ENCODE measurements around the gene RALGDS.

RALGDS gene

DNA sequence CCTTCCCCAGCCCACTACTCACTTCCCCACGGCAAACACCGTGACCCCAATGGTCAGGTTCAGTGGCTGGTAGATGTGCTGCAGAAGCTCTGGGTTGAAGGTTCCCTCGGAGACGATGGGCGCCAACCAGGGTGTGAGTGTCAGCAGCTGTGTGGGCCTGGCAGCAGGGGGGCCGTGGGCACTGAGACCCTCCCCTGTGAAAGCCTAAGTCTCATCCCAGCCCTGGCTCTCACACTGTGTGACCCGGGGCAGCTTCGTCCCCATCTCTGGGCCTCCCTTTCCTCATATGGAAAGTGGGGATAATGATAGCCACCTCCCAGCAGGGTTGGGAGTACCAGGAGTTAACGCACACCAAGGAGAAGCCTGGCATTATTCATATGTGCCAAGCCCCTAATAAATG is 34.1 kb upstream of the RALGDS start:
- no peak for ATAC-seq
- Mint-ChIP-seq H3K4me1 (peaks cover 6% of the 10 kb centered on the region), H3K4me3 (no peak overlapping the region), H3K36me3 (peaks cover 33% of the 10 kb centered on the region), H3K27me3 (no peaks in the 10 kb centered on the region), H3K9me3 (no peaks in the 10 kb centered on the region), H3K27ac (no peak overlapping the region)

DNA sequence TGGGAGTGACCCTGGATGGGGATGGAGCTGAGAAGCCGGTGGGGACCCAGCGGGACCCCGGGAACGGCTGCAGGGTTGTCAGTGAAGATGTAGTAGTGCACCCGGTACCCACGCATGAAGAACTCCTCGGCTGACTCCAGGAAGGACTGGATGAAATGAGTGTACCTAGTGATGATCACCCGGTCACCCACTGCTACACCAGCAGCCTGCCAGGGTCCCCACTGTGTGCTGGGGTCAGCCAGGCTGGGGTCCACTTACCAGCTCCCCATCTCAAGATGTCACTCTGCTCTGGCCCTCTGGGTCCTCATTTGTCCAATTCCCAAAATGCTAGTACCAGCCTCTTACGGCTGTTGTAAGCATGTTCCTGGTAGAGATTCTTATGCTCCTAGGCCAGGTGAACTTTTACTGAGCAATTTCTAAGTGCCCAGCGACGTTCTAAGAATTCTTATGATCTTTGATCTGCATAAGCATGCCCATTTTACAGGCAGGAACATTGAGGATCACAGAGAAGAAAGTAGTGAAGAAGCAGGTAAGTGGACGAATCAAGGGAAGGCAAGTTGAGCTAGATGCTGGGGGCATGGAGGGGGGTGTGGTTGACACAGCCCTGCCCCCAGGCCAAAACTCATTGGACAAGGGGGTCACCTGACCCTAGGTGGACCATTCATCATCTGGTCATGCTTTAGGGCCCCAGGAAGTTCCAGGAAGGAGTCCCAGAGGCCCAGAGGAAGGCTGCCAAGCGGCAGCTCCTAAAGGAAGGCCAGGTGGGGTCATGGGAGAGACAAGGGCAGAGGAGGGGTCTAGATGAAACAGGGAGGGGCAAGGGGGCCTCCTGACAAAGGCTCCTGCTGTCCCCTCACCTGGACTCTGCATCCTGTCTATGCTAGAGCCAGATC is 33.3 kb upstream of the RALGDS start:
- Mint-ChIP-seq H3K9me3 (no peaks in the 10 kb centered on the region), H3K4me3 (no peak overlapping the region), H3K27ac (peak overlapping the region; percentile 49), H3K36me3 (peaks cover 26% of the 10 kb centered on the region), H3K4me1 (peaks cover 12% of the 10 kb centered on the region), H3K27me3 (no peaks in the 10 kb centered on the region)
- ATAC-seq, result no peak

DNA sequence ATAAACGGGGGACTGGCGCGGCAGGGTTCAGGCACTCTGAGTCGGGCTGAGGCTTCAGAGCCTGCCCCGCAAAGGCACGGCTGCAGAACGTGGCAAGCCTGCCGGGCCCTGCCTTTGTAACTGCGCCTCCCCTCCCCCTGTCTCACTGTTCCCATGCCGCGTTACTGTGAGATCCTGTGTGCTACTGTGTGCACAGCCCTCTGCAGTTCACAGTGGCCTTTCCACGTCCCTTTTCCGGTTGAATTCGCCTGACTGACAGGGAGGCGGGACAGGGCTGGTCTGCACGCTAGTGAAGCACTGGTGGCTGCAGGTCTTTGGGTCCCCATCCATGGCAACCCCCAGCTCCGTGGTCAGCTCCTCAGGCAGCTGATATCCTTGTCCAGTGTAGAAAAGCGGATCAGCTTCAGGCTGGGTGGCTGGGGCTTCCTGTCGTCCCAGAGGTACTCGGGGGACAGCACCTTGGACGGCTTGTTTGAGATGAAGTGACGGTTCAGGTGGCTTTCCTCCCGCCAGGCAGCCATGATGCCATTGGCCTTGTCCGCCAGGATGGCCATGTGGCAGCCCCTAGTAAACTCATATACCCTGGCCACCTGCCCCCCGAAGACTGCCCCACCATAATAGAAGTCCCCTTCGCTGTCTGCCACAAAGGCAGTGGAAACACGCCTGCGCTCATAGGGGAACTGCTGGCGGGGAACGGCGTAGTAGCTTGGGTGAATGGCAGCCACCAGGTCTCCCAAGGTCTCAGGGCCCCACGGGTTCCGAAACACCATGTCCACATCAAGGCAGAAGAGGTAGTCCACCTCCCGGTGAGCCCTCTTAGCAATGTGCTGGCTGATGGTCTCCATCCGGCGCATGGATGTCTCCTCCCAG is 32.4 kb upstream of the RALGDS start:
- no peak overlapping the region for H3K27ac Mint-ChIP-seq
- peaks cover 15% of the 10 kb centered on the region for H3K4me1 Mint-ChIP-seq
- H3K36me3 Mint-ChIP-seq, result peaks cover 17% of the 10 kb centered on the region
- H3K9me3 Mint-ChIP-seq, result no peaks in the 10 kb centered on the region
- no peak overlapping the region for H3K4me3 Mint-ChIP-seq
- no peaks in the 10 kb centered on the region for H3K27me3 Mint-ChIP-seq
- no peak for ATAC-seq

DNA sequence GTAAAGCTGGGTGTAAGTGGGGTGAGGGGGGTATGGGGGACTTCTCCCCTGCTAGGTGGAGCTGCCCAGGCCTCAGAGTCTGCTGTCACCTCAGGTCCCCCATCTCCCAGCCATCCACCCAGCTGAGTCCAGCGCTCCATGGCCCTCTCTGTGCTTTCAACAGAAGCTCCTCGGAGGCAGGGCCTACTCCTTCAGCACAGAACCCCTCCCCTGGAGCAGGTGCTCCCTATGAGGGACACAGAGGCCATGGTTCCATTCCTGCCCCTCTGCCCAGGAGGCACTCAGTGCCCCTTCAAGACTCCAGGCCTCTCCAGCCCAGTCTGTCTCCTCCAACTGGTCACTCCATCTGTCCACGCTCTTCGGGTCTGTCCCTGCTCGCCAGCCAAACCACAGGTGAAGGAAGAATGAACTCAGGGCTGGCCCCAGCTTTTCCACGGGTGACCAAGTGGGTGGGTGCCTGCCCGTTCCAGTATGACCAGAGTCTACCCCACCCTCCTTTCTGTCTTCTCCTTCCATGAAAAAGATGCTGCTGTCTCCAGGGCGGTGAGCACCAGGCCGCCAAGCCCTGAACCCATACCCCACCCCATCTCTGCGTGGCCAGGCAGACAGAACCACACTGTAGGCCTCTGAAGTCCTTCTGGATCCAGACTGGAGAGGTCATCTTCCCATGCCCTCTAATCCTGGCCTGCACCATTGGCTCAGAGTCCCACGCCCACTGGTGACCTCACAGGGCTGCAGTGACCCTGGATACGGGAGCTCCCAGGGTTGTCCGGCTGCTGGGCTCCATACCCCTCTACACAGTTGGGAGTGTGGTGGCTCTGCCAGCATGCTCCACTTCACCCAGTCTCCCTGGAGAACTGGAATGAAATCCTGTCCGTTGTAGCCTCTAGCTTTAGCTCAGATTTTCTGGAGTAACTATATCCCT is 30.8 kb upstream of the RALGDS start:
- Mint-ChIP-seq H3K27me3 (no peaks in the 10 kb centered on the region), H3K4me3 (no peak overlapping the region), H3K9me3 (no peaks in the 10 kb centered on the region), H3K36me3 (peaks cover 8% of the 10 kb centered on the region), H3K27ac (peak overlapping the region; percentile 8), H3K4me1 (peaks cover 31% of the 10 kb centered on the region)
- no peak for ATAC-seq

DNA sequence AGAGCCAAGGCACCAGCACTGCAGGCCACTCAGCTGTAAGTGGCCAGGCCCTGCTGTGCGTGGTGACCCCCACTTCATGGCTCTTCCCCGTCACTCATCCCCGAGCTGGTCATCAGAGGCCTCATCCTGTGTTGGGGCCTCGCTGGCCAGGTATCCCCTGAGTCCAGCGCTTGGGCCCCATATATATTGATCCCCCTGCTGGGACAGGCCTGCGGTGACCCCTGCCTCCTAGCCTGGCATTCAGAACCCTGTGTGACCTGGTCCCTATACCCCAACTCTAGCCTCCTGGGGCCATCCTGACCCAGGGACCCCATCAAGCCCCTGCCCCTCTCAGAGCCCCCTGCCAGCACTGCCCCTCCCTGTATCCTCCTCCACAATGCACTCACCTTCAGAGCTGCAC is 30.0 kb upstream of the RALGDS start:
- Mint-ChIP-seq H3K4me1 (peaks cover 37% of the 10 kb centered on the region), H3K36me3 (peaks cover 7% of the 10 kb centered on the region), H3K27ac (peak overlapping the region; percentile 8), H3K9me3 (no peaks in the 10 kb centered on the region), H3K27me3 (no peaks in the 10 kb centered on the region), H3K4me3 (peak overlapping the region; percentile 11)
- no peak for ATAC-seq

DNA sequence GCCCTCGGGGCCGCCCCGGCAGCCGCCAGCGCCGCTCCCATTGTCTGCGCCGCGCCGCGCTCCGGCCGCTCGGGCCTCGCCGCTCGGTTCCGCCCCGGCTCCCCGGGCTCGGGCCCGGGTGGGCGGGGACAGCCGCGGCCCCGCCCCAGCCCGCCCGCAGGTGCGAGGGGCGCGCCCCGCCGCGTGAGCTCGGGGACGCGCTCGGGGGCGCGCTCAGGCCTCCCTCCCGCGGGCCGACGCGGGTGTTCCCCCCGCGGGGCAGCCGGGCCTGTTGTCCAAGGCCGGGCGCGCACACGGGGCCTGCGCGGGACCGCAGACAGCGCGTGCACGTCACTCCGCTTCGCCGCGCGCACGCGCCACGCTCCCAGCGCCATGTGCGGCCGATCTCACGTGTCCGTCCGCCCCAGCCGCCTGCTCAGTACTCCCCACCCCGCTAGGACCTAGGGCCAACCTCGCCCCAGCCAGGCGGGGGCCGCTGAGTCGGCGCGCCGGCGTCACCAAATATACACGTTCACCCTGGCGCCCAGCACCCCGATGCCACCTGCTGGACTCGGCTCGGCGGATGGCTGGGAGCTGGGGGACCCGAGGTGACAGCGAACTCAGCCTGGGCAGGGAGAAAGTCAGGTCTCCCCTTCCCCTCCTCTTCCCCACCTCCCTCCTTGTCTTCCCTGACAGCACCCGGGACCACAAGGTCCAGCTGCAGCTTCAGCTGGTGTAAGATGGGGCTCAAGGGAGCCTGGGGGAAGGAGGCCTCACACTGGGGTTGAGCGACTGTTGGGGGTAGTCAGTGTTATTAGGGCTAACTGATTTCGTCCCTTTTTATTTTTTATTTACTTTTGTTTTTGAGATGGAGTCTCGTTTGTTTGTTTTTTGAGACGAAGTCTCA is 28.3 kb upstream of the RALGDS start:
- Mint-ChIP-seq H3K27ac (peak overlapping the region; percentile 87), H3K9me3 (no peaks in the 10 kb centered on the region), H3K36me3 (no peaks in the 10 kb centered on the region), H3K4me1 (peaks cover 43% of the 10 kb centered on the region), H3K27me3 (no peaks in the 10 kb centered on the region), H3K4me3 (peak overlapping the region; percentile 85)
- peak; percentile 89 for ATAC-seq

DNA sequence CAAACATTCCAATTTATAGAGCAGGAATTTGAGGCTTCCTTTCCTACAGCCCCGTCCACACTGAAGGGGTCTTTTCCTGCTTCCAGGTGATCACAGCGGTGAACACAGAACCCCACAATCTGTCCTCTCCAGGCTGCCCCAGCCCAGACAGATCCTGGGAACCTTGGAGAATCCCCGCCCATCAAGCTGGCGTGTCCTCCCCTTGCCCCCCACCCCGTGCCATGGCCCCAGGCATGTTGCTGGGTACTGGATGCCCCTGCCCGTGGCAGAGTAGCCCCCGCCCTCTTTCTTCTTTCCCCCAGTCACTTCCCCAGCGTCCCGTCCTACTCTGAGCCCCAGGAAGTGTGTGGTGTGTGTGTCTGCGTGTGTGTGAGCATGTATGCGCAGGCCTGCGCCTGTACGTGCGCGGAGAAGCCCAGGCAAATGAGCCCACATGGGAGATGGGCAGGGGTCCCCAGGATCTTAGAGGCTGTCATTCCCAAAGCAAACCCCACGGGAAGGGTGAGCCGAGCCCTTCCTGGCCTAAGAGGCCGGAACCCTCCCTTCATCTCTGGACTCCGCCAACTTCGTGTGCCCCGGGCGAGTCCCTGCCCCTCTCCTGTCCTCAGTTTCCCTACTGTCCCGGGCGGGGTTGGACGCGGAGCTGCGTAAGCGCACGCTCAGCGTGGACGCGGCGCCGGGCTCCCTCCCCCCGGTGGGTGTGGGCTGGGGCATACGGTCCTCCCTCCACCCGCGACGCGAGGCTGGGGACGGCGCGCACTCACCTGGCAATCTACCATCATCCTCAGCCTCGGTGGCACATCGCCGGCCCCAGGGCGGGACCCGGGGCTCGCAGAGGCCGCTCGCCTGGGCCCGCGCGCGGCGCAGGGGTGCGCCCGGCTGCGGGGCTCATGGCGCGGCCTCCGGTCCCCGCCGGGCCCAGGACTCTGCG is 27.4 kb upstream of the RALGDS start:
- ATAC-seq, result peak; percentile 55
- H3K36me3 Mint-ChIP-seq, result no peaks in the 10 kb centered on the region
- H3K4me3 Mint-ChIP-seq, result peak overlapping the region; percentile 91
- H3K27me3 Mint-ChIP-seq, result no peaks in the 10 kb centered on the region
- peak overlapping the region; percentile 92 for H3K27ac Mint-ChIP-seq
- H3K4me1 Mint-ChIP-seq, result peaks cover 52% of the 10 kb centered on the region
- no peaks in the 10 kb centered on the region for H3K9me3 Mint-ChIP-seq

DNA sequence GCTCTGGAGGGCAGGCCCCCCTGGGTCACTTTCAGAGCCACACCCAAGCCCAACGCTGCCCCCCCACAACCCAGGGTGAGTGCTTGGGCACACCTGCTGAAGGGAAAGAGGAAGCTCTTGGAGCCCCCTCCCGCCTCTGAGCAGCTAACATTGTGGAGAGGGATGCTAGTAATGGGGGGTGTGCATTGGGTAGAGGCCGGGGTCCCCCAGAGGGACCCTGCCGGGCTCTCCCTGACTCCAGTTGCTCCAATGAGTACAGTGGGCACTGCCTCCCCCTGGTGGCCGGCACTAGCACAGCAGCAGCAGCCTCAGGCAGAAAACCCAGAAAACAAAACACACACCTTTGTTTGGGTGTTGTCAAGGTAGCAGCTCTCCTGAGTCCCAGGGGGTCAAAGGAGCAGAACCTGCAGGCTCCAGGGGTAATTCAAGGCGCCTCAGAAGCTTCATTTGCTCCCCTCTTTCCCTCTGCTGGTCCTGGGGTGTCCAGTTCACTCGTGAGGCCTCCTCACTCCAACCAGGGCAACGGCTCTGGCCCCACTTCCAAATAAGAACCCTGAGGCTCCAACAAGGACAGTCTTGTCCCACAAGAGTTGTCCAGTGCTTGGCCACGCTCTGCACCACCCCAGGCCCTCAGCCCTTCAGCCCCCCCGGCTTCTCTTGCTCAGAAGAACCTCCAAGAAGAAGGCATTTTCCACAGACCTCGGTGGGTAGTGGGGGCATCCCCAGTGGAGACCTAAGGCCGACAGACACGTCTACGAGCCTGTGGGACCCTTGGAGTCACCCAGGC is 26.6 kb upstream of the RALGDS start:
- Mint-ChIP-seq H3K4me1 (peaks cover 60% of the 10 kb centered on the region), H3K27me3 (no peaks in the 10 kb centered on the region), H3K36me3 (no peaks in the 10 kb centered on the region), H3K27ac (peak overlapping the region; percentile 92), H3K9me3 (no peaks in the 10 kb centered on the region), H3K4me3 (peak overlapping the region; percentile 91)
- ATAC-seq, result no peak

DNA sequence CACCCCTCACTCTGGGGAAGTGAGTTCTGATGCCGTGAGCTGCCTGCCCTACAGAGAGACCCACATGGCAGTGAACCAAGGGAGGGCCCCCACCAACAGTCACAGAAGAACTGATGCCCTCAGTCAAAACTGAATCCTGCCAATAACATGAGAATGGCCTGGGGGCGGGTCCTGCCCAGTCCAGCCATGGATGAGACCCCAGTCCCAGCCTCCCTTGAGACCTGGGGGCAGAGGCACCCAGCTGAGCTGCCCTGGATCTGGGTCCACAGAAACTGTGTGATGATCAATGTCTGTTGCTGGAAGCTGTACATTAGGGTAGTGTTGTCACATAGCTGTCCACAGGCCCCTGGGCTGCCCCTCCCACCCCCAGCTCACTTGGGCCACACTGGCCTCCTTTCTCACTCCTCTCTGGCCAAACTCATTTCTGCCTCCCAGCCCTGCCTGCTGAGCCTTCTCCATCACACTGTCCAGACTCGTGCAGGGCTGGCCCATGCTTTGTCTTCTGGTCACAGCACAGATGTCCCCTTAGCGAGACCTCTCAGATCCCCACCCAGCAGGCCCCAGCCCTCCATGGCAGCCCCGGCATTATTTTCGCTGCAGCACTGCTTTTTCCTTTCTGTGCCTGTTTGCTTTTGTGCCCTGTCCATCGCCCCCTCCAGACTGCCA is 25.8 kb upstream of the RALGDS start:
- Mint-ChIP-seq H3K9me3 (no peaks in the 10 kb centered on the region), H3K4me3 (peak overlapping the region; percentile 91), H3K27ac (peak overlapping the region; percentile 92), H3K36me3 (no peaks in the 10 kb centered on the region), H3K27me3 (no peaks in the 10 kb centered on the region), H3K4me1 (peaks cover 68% of the 10 kb centered on the region)
- ATAC-seq, result no peak

DNA sequence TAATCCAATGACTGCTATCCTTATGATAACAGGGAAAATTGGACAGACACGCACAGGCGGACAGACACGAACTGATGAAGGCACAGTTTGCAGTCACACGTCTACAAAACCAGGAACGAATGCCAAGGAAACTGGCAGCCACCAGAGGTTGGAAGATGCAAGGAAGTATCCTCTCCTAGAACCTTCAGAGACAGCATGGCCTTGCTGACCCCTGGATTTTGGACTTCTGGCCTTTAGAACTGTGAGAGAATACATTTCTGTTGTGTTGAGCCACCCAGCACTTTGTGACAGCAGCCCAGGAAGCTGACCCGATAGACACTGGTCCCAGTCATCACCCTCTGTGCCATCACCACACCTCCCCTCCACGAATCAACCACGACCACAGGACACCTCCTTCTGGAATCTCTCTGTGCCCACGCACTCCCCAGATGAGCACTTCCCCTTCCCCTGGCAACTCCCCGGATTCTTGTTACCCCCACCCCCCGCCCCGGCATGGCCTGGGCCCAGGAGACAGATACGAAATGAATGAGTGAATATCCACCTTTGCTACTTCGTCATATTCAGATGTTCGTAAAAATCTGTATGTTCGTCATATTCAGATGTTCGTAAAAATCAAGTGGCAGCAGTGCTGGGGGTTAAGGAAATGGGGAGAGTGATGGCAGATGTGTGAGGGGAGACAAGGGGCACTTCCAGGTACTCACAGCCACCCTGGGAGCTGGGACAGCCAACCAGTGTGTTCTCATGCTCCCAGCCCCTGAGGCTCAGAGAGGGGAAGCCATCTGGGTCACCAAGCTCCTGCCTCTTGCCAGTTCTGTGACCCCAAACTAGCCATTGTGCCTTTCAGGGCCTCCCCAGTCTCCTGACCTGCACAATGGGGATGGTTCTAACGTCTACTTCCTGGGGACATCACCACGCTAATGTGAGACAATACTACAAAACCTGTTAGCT is 24.1 kb upstream of the RALGDS start:
- peak overlapping the region; percentile 74 for H3K4me3 Mint-ChIP-seq
- H3K27ac Mint-ChIP-seq, result peak overlapping the region; percentile 83
- H3K27me3 Mint-ChIP-seq, result no peaks in the 10 kb centered on the region
- no peaks in the 10 kb centered on the region for H3K36me3 Mint-ChIP-seq
- no peaks in the 10 kb centered on the region for H3K9me3 Mint-ChIP-seq
- H3K4me1 Mint-ChIP-seq, result peaks cover 80% of the 10 kb centered on the region
- ATAC-seq, result no peak

DNA sequence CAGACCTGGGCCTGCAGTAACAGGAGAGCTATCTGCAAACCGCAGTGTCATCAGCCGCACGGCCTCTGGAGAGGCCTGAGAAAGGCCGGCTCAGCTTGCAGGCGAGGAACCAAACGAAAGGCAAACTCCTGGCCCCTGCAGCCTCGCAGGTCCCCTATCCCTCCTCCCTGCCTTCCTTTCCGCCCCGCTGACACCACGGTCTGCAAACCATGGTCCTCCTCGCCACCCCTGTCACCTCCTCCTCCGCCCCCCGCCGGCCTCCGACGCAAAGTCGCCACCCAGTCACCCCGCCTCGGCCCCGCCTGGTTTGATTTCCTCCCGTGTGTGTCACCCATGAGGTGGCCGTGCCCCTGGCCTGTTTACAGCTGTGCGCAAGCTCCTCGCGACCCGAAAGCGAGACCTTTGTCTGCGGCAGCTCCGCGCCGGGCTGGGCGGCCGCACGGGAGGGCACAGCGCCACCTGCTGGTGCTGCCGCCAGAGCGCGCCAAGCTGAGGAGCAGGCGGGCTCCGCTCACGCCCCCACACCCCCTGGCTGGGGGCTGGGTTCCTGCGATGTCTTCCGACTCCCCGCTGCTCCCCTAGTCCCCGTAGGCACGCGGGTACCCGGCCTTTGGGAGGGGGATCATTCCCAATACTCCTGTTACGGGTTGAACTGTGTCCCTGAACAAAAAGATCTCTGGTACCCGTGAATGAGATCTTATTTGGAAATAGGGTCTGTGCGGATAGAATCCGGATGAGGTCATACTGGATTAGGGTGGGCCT is 23.3 kb upstream of the RALGDS start:
- H3K4me1 Mint-ChIP-seq, result peaks cover 74% of the 10 kb centered on the region
- H3K9me3 Mint-ChIP-seq, result no peaks in the 10 kb centered on the region
- peak overlapping the region; percentile 83 for H3K27ac Mint-ChIP-seq
- H3K4me3 Mint-ChIP-seq, result peak overlapping the region; percentile 74
- ATAC-seq, result peak; percentile 76
- H3K36me3 Mint-ChIP-seq, result no peaks in the 10 kb centered on the region
- no peaks in the 10 kb centered on the region for H3K27me3 Mint-ChIP-seq

All from stimulated activated memory B cell treated with anti-CD40 and anti-IgM and Interleukin-4, amounts not matched to agents 10 μg/mL and 1 μg/mL and 100 μg/mL, for 72 hours (primary cell).